CD4-positive, alpha-beta T cell treated with Interleukin-17A for 4 hours (primary cell): Measurements from ENCODE around the gene MACROD1.

ENCODE experiments used
- DNase-seq: peaks from one replicate; pipeline ENCODE4 v3.0.0-alpha.2; 2020; ENCODE audit warnings: mixed read lengths

The MACROD1 gene

DNA sequence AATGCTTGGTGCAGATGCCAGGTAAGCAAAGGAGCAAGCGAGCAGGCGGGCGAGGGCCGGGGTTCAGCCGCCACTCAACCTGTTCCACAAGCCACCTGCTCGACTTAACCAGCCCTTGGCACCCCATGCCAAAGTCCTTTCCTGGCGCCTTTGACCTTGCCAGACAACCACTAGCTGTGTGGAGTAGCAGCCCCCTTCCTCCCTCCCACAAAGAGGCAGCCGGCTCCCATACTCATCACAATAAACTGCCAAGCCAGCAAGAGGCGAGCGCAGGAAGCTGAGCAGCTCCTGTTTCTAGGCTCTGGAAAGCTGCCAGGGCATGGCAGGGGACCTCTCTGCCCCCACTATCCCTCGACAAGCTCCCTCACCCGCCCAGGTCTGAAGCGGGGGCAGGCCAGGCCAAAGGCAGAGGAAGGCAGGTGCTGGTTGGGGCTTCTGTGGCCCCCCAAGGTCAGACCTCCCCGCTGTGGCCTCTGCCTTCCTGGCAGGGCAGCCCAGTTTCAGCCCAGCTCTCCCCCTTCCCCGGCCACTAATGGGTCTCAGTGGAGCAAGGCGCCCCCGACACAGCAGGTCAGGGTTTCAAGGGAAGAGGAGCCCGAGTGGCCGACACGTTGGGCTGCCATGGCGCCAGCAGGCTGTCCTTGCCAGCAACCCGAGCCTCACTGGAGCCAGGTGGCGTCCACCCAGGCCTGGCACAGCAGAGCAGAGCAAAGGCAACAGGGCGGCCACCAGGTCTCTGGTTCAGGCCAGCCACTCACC is 15.3 kb downstream of the MACROD1 start:
- DNase-seq: no peak

DNA sequence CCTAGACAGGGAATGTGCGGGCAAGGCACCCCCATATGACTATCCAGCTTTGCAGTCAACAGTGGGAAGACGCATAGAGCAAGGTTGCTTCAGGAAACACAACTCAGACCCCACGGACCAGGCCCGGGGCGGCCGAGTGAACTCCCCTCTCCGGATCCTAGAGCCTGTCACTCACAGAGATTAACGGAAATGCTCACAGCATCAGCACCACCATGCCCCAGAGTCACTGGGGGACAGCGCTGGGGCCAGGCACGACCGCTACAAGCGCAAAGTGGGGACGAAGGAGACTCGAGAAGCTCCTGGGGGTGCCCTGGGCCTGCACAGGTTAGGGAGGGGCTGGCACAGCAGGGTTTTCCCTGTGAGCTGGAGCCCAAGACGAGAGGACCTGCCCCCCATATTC is 15.9 kb downstream of the MACROD1 start:
- DNase-seq: no peak

DNA sequence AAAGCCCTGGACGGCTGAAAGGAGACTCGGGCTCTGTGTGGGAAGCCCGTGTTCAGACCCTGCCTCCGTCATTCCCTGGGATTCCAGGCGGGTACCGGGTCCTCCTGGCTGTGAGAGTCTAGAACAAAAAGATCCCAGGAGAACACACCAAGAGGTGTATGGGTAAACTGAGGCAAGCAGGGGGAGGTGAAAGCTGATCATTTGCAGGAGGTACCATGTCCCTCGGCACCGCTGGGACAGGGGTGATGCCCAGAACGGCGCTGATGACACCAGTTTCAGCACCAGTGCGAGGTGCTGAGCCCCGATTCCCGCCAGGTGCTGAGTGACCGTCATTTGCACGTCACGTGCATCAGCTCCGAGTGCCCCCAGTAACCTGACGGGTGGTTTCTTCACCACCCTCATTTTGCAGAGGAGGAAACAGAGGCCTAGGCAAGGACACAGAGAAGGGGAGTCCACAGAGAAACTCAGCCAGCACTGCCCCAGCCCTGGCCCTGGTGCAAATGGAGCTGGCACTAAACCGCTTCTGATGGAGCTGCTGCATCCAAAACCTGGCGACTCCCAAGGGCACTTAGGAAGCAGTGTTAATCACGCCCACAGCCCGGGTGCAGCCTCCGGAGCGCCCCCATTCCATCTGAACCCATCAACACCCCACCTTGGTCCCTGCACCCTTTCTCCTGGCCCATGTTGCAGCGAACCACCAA is 16.8 kb downstream of the MACROD1 start:
- no peak for DNase-seq

DNA sequence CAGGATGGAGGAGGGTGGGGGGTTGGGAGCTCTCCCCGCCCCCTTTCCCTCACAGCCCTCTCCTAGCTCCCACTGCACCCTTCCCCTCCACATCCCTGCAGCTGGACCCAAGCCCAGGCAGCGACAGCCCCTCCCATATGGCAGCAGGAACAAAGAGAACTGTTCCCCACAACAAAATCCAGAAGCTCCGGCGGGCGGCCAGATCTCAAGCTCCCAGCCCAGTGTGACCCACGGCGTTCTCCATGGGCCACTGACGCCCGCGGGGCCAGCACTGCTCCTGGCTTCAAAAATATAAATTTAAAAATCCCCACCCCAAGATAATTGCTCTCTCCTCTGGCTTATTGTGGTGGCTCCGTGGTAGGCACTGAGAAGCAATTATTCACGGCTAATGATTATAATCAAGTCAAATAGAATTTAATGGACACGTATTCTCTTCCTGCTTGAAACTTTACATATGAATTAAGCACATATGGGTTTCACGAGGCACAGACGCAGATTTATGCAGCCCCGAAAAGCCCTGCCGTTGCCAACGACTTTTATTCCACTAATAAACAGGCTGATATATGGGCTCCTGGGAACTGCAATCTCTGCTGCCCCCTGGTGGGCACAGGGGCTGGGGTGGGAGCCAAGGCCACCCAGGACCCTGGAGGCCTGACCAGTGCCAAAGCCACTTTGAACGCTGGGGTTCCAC is 17.5 kb downstream of the MACROD1 start:
- peak; percentile 85 for DNase-seq

DNA sequence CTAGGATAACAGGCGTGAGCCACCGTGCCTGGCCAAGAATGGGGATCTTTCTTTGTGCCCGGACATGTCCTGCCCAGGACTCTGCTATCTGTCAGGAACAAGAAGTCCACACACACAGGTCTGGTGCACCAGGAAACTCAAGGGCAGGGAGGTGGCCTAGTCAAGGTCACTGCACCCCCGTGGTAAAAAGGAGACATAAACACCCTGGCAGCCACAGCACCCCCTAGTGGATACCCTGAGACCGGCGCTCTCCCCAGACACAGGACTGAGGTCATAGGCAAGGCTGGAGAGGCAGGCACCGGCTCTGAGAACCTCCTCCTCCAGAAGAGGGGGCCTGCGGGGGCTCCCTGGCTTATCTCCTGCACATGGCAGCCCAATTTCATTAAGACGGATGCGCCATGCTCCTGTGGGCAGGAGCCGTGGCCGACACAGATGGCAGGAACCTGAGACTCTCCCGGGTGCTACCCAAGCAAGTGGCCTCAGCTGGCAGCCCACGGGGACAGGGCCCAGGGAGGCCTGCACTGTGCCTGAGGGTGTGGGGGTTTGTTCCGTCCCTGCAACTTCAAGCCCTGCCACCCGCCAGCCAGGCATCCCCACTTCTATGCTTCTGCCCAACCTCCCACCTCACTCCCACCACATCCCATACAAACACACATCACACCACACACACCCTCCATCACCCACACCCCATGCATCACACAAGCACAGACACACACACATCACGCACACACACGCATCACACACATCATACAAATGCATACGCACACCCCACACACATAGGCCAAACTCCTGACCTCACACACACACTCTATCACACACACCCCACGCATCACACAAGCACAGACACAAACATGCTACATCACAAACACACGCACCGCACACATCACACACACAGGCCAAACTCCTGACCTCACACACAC is 19.6 kb downstream of the MACROD1 start:
- DNase-seq: peak; percentile 77

DNA sequence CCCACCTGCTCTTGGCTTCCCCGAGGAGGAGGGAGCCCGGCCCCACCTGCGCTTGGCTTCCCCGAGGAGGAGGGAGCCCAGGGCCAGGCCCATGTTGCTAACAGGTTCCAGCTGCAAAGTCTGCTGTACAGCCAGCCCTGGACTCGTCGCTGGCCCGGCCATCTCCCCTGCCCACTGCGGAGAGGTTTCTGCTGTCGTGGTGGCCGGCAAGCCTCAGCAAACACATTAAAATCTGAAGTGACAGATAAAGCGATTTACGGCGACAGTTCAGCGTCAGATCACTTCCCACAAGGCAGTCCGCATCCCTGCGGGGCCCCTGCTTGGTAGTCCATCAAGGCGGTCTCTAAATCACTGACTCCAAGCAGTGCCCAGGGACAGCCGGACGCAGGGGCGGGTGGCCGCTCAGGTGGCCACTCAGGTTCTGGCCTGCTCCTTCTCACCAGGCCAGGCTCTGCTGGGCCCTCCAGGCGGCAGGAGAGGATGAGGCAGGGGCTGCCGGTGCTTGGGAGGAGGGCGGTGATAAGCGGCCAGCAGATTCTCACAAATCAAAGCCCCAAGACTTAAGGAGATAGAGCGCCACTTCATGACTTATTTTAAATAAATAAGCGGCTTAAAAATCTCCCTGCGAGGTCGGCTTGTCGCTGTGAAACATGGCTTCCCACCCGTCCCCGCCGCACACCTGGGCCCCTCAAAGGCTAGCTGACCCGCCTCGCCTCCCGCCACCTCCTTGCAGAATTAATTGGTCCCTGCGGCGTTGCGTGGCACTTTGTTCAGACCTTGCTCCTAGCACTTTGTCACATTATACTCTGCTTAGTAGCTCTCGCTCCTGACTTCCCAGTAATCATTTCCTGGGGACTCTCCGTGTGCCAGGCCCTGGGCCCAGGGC is 21.1 kb downstream of the MACROD1 start:
- DNase-seq: no peak

DNA sequence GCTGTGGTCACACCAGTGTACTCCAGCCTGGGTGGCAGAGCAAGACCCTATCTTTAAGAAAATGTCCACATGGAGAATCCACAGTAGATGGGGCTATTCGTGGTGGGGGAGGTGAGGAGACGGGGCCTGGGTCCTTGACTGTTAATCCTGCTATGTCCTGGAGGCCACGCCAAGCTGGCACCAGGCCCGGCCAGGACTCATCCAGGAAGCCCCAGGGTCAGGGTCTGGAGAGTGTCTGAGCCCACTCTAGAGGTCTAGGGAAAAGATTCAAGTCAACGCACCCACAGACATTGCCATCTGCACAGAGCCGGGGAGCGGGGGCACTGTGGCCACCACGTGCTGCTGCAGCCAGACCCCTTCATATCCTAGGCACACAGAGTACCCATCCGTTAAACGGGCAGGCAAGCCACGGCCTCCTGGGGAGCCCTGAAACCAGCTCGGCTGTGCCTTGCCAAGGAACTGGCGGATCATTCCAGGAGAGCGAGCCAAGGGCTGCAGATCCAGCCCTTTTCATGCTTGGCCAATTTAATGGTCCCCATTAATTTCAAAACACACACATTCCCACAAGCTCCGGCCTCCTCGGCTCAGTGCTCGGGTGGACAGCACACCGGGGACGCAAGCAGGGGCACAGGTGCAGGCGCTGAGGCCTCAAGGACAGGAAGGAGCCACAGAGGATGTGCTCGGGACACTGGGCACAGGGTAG is 24.7 kb downstream of the MACROD1 start:
- DNase-seq: no peak

DNA sequence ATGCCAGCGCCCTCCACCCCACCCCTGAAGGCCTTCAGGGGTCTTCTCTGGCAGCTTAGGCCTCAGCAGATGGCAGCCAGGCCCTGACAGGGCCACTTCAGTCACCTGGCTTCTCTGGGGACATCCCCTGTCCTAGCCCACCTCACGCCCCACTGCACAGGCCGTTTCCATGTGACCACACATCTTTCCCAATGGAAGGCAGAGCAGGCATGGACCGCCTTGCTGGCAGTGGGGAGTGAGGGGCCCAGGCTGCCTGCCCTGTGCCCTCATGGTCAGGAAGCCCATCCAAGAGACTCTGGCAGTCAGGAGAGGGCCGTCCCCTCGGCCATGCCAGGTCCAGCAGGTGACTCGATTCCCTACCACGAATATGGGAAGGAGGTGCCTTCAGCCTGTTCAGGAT is 25.8 kb downstream of the MACROD1 start:
- no peak for DNase-seq

DNA sequence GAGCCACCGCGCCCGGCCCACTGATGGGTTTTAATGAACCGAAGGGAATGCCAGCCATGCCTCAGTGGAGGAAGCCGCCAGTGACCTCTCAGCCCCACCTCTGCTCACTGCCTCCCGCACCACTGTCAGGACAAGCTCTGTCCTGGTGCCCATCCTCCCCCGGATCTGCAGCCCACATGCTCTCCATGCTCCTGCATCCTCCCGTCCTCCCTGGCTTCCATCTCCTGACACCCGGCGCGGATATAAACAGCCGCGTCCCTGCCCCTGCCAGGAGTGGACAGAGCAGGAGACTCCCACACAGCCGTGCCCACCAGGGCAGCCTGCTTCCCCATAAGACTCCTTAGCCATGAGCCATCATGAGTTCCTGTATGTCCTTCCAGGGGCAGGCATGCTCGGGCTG is 26.9 kb downstream of the MACROD1 start:
- no peak for DNase-seq

DNA sequence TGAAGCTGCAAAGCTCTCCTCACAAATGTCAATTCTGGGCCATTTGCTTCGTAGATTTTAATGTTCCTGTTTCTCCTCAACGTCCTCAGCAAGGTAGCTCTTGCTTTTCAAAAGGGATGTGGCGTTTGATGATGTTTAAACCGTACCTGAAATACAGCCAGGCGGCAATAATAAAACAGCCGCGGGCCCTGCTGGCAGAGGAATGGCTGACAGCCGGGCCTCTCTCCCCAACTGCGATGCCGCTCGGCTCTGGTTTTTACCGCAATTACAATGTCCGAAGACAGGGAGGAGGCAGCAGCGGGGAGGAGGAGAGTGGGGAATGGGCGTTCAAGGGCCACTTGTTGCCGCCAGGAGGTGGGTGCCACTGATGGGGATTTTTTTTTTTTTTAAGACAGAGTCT is 27.5 kb downstream of the MACROD1 start:
- no peak for DNase-seq

DNA sequence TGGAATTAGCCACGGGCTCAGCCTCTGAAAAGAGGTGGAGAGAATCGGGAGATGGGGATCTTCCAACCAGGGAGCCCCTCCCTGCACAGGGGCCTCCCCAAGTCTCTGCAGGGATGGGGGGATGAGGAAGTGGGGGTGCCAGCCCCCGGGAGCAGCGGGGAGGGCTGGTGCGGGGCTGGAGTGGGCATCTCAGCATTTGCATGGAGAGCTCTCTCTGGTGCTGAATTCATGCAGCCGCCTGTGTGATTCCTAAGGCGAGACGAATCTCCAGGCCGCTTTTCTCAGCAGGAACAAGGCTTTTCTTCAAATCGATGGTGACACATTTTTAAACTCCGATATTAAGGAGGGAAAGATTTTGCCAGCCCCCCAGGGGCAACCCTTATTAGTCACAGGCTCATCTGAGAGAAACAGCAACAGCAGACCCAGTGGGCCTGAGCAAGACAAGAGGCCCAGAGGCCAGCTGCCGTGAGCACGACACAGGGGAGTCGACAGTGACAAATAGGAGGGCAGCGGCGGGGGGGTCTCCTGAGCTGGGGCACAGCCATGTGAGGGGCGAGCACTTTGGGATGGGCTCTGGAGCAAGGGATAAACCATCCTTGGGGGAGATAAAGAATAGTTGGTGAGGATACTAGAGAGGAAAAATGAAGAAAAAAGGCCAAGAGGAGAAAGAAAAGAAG is 29.0 kb downstream of the MACROD1 start:
- DNase-seq: no peak

DNA sequence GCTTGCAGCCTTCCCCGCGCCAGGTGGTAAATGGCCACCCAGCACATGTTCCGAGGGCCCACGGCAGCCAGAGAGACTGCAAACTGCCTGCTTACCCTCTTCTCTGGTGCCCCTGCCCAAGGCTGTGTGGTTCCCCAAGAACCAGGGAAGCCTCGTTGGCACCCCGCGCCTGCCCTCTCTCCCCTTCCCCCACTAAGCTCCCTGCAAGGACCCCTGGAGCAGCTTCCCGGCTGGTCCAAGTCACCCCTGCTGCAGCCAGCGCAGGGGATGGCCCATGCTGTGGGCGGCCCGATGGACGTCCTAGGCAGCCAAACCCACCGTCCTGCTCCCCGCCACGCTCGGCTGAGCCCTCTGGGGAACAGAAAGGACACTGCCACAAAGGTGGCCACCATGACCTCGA is 30.2 kb downstream of the MACROD1 start:
- DNase-seq: no peak

DNA sequence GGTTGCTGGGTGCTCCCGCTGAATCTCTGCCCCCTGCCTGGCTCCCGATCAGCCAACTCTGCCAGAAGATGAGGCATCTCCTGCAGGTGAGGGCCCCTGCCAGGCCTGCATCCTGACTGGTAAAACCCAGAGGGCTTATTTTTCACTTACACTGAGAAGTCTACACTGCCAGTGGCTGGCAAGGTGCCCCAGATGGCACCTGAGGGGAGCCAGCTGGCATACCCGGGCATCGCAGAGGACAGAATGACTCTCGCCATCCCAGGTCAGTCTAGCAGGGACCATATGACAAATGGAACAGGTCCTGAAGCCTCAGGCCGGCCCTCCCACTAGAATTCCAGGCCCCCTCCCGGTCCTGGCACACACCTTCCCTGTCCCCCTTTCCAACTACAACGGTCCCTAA is 30.9 kb downstream of the MACROD1 start:
- no peak for DNase-seq

DNA sequence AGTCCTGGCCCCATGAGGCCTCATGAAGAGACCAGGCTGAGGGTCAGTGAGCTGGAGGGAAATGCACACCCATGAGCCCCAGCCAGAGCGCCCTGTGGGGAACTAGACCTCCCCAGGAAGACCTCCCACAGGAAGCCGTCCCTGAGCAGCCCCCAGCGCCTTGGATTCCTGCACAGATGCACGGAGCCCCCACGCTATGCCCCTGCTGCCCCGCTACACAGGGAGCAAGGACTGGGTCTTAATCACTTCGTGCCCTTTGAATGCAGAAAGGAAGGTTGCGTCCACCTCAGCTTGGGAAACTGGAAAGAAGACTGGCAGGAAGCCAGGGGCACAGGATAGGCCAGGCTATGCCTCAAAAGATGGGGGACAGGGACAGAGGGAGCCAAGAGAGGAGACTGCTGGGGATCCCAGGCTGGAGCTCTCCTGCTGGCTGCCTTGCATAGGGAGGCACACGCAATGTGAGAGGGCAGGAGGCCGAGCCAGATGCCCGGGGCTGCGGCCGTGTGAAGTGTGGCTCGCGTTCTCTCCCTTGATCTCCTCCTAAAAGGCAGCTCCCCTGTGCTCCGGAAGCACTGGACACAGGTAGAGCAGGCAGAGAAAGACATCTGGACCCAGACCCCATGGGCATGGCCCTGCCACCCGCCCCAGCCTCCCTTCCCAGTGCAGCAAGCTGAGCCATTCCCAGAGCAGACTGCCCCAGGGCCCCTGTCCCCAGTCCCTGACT is 32.8 kb downstream of the MACROD1 start:
- DNase-seq: no peak

DNA sequence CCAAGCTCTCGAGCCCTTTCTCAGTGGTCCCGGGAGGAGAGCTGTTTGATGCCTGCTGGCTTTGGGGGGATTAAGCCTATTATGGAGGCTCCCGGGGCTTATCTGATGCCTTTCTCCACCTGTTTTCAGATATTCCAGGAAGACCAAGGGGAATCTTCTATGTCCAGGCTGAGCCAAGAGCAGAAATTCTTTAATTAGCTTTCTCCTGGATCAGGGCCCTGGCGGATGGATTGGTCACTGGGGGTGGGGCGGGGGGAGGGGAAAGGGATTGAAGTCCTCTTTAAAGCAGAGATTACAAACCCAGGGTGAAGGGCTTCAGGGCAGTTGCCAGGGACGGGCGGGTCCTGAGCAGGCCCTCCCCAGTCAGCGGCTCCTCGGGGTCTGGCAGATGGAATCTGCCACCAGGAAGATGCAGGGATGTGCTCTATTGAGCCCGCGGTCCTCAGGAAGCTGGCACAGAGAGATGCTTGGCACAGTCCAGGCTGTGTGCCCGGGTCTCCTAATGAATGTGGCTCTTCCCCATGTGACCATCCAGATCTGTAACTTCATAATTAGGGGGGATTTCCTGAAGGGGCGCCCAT is 33.6 kb downstream of the MACROD1 start:
- no peak for DNase-seq

DNA sequence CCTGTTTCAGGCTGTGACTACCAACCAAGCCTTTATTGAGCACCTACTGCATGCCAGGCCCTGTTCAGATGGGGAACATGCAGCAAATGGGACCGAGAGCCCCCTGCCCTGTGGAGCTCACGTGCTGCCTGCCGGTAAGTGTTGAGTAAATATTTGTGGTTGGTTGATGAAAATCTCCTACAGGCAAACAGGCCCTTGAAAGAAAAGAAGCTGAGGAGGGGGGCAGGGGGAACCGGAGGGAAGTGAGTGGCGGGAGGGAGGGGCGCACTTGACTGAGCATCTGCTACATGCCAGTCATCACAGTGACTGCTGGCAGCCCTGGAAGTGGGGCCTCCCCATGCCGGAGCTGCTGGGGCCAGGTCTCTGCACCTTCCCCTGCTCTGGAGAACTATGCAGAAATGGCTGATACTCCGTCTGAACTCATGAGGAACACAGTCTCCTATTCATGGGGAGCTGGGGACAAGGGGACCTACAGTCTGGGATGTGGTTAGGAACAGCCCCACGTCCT is 34.2 kb downstream of the MACROD1 start:
- DNase-seq: no peak

DNA sequence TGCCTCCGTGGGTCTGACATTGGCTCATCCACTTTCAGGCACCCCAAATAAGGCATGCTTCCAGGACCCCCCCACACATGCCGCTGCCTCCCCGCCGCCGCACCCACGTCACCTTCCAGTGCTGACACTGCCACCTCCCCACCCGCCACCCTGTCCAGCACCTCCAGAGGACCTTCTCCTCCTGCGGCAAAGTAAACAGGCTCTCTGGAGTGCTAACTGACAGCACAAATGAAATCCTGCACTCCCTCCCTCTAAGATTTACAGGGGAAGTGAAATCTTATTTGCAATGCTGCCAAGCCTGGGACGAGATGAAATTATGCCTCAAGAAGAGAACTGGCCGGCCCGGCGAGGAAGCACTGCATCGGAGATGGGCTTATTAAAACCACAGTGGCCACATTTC is 35.3 kb downstream of the MACROD1 start:
- DNase-seq: no peak

DNA sequence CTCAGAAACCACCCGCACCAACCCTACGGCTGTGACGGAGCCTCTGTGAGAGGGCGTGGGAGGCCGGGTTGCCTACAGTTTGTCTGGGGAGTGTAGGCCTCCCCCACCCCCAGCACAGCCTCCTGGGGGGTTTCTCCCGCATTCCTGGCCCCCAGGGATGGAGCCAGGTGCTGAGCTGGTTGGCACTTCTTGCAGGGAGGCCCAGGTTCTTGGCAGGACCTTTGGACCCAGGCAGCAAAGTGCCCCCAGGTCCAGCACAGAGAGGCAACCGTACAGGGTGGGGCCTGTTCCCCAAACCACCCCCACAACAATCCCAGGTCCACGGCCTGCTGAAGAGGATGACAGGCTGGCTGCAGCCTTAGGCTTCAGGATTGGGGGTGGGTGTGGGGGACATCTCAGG is 36.5 kb downstream of the MACROD1 start:
- DNase-seq: no peak
